ENCODE data around the gene SYTL5. TPM values are rescaled to one million over a fixed set of nuclear protein-coding genes. Genes with fewer than 3 reads are reported as not detected.

The SYTL5 gene
- total and polyA plus RNA-seq, 4 donors, result 0.83 to 8.4 (median 1.5) TPM

GRCh38 chrX:38095971-38096529, 89.7 kb downstream of the SYTL5 start:
- Histone ChIP-seq H3K4me3 (no peak overlapping the region), H3K36me3 (ENCODE audit: control insufficient read depth in 4 of 4, insufficient read depth in 4 of 4, low read length in 4 of 4) (no peaks in the 10 kb centered on the region), H3K27ac (ENCODE audit: low read depth in 1 of 2, low read length in 1 of 2) (no peak overlapping the region), H3K9ac (ENCODE audit: insufficient read depth in 1 of 2, low read length in 2 of 2) (no peak overlapping the region), H3K4me1 (ENCODE audit: control insufficient read depth in 5 of 5, insufficient read depth in 5 of 5, low read length in 5 of 5) (no peaks in the 10 kb centered on the region), H3K27me3 (ENCODE audit: control insufficient read depth in 3 of 3, insufficient read depth in 3 of 3, low read length in 2 of 3) (peaks cover 0 to 11% (median 0%) of the 10 kb centered on the region in 3 donors), H3K9me3 (ENCODE audit: control insufficient read depth in 4 of 4, insufficient read depth in 3 of 4, low read length in 3 of 4) (peaks cover 0 to 4% (median 0%) of the 10 kb centered on the region in 4 donors)
- ATAC-seq (ENCODE audit: insufficient read depth, low FRiP score), result no peak
- no peak for DNase-seq
- TF ChIP-seq CTCF (IDR thresholded peaks at IDR 0.05; ENCODE audit: control extremely low read depth, extremely low read depth), result no peak
- WGBS, 2 donors, result 57 to 80% methylated on average over 4 of the region's 4 CpGs

DNA sequence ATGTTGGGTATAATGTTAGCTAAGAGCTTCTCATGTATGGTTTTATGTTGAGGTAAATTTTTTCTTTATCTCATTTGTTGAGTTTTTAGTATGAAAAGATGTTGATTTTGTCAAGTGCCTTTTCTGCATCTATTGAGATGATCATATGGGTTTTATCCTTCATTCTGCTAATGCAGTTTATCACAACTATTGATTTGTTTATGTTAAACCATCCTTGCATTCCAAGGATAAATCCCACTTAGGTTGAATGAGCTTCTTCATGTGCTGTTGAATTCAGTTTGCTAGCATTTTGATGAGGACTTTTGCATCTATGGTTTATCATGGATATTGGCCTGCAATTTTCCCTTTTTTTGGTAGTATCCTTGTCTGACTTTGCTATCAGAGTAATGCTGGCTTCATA, 93.3 kb downstream of the SYTL5 start:
- TF ChIP-seq CTCF (IDR thresholded peaks at IDR 0.05; ENCODE audit: control extremely low read depth, extremely low read depth), result no peak
- Histone ChIP-seq H3K27me3 (ENCODE audit: control insufficient read depth in 3 of 3, insufficient read depth in 3 of 3, low read length in 2 of 3) (peaks cover 0 to 8% (median 0%) of the 10 kb centered on the region in 3 donors), H3K4me1 (ENCODE audit: control insufficient read depth in 5 of 5, insufficient read depth in 5 of 5, low read length in 5 of 5) (no peaks in the 10 kb centered on the region), H3K27ac (ENCODE audit: low read depth in 1 of 2, low read length in 1 of 2) (no peak overlapping the region), H3K4me3 (no peak overlapping the region), H3K9ac (ENCODE audit: insufficient read depth in 1 of 2, low read length in 2 of 2) (no peak overlapping the region), H3K36me3 (ENCODE audit: control insufficient read depth in 4 of 4, insufficient read depth in 4 of 4, low read length in 4 of 4) (no peaks in the 10 kb centered on the region), H3K9me3 (ENCODE audit: control insufficient read depth in 4 of 4, insufficient read depth in 3 of 4, low read length in 3 of 4) (peaks cover 0 to 4% (median 0%) of the 10 kb centered on the region in 4 donors)
- ATAC-seq (ENCODE audit: insufficient read depth, low FRiP score) (no peak), DNase-seq (no peak)

DNA sequence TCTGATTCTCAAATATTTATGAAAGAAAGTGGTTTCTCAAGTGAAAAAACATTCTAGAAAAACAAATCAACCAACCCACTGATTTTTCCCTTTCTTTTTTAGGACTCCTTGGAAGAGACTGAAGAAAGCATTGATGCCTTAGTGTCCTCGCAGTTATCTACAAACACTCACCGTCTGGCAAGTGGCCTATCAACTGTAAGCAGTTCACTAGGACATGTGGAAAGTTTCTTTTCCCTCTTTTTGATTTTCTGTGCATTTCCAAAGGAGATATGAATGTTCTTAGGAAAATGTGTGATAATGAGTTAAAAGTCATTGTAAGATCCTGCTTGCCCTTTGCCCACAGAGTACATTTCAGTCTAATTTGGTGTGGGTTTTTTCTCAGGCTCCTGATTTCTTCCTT, 95.9 kb downstream of the SYTL5 start:
- peaks cover 0 to 4% (median 0%) of the 10 kb centered on the region in 5 donors for H3K4me1 ChIP-seq (ENCODE audit: control insufficient read depth in 5 of 5, insufficient read depth in 5 of 5, low read length in 5 of 5)
- no peak for TF ChIP-seq CTCF (IDR thresholded peaks at IDR 0.05; ENCODE audit: control extremely low read depth, extremely low read depth)
- H3K36me3 ChIP-seq (ENCODE audit: control insufficient read depth in 4 of 4, insufficient read depth in 4 of 4, low read length in 4 of 4), result no peaks in the 10 kb centered on the region
- H3K4me3 ChIP-seq, result no peak overlapping the region
- peaks cover 0 to 4% (median 0%) of the 10 kb centered on the region in 4 donors for H3K9me3 ChIP-seq (ENCODE audit: control insufficient read depth in 4 of 4, insufficient read depth in 3 of 4, low read length in 3 of 4)
- no peak overlapping the region for H3K9ac ChIP-seq (ENCODE audit: insufficient read depth in 1 of 2, low read length in 2 of 2)
- DNase-seq (no peak), ATAC-seq (ENCODE audit: insufficient read depth, low FRiP score) (no peak)
- H3K27me3 ChIP-seq (ENCODE audit: control insufficient read depth in 3 of 3, insufficient read depth in 3 of 3, low read length in 2 of 3), result peaks cover 0 to 4% (median 0%) of the 10 kb centered on the region in 3 donors
- WGBS, 2 donors, result 56 to 70% methylated on average over 2 of the region's 2 CpGs
- no peak overlapping the region for H3K27ac ChIP-seq (ENCODE audit: low read depth in 1 of 2, low read length in 1 of 2)

GRCh38 chrX:38102875-38103274, 96.5 kb downstream of the SYTL5 start:
- Histone ChIP-seq H3K27me3 (ENCODE audit: control insufficient read depth in 3 of 3, insufficient read depth in 3 of 3, low read length in 2 of 3) (peaks cover 0 to 7% (median 0%) of the 10 kb centered on the region in 3 donors), H3K27ac (ENCODE audit: low read depth in 1 of 2, low read length in 1 of 2) (no peak overlapping the region), H3K36me3 (ENCODE audit: control insufficient read depth in 4 of 4, insufficient read depth in 4 of 4, low read length in 4 of 4) (no peaks in the 10 kb centered on the region), H3K9me3 (ENCODE audit: control insufficient read depth in 4 of 4, insufficient read depth in 3 of 4, low read length in 3 of 4) (peaks cover 0 to 4% (median 0%) of the 10 kb centered on the region in 4 donors), H3K4me1 (ENCODE audit: control insufficient read depth in 5 of 5, insufficient read depth in 5 of 5, low read length in 5 of 5) (peaks cover 0 to 4% (median 0%) of the 10 kb centered on the region in 5 donors), H3K9ac (ENCODE audit: insufficient read depth in 1 of 2, low read length in 2 of 2) (no peak overlapping the region), H3K4me3 (no peak overlapping the region)
- 70 to 92% methylated on average over 1 of the region's 1 CpG for WGBS, 2 donors
- ATAC-seq (ENCODE audit: insufficient read depth, low FRiP score), result no peak
- DNase-seq, result no peak
- TF ChIP-seq CTCF (IDR thresholded peaks at IDR 0.05; ENCODE audit: control extremely low read depth, extremely low read depth), result no peak
